Hematopoietic multipotent progenitor cell (in vitro differentiated cells): Measurements from ENCODE around the gene HAGH. TPM values are rescaled to one million over a fixed set of nuclear protein-coding genes. Genes with fewer than 3 reads are reported as not detected.
A peak's percentile ranks its signal among the peaks of the same experiment; 100 is the strongest.

Source experiments
- DNase-seq, 3 donors: peaks; one replicate each; pipeline ENCODE4 v3.0.0-alpha.2; 2011 to 2015; ENCODE audit warnings: low read depth in 2 of 3, low spot score in 2 of 3
- total RNA-seq: library from RNA; depleted of rRNA; stranded (reverse); fragments of >200 nt; gene quantifications from one replicate; pipeline ENCODE4 v1.2.3, GENCODE V29; 2012

The HAGH gene
- total RNA-seq, 1 donor: 46.6 TPM

GRCh38 chr16:1765826-1766225, 60.8 kb downstream of the HAGH start:
- no peak for DNase-seq

GRCh38 chr16:1764971-1765370, 61.7 kb downstream of the HAGH start:
- no peak for DNase-seq

- DNase-seq: peak in 1 of 3 donors; percentile 12
Observed at GRCh38 chr16:1763521-1764511, 62.8 kb downstream of the HAGH start.

- no peak for DNase-seq
Observed at GRCh38 chr16:1762879-1763520, 63.6 kb downstream of the HAGH start.

- no peak for DNase-seq
Observed at GRCh38 chr16:1762196-1762878, 64.3 kb downstream of the HAGH start.

GRCh38 chr16:1761751-1762150, 64.9 kb downstream of the HAGH start:
- no peak for DNase-seq

- DNase-seq: no peak
Observed at GRCh38 chr16:1760911-1761310, 65.7 kb downstream of the HAGH start.

- no peak for DNase-seq
Observed at GRCh38 chr16:1759511-1759910, 67.1 kb downstream of the HAGH start.

- DNase-seq: no peak
Observed at GRCh38 chr16:1758923-1759322, 67.7 kb downstream of the HAGH start.

GRCh38 chr16:1757714-1758461, 68.7 kb downstream of the HAGH start:
- DNase-seq: no peak

Other genes with a start within 250 kb of the HAGH start
- 46.0 TPM for gene IFT140, start 214.8 kb downstream of the HAGH start, total RNA-seq
- 29.1 TPM for gene CRAMP1, start 214.5 kb downstream of the HAGH start, total RNA-seq
- 21.0 TPM for gene JPT2, start 148.5 kb downstream of the HAGH start, total RNA-seq
- 179 TPM for gene MAPK8IP3, start 120.6 kb downstream of the HAGH start, total RNA-seq
- 46.3 TPM for gene NME3, start 55.3 kb downstream of the HAGH start, total RNA-seq
- 17.2 TPM for gene EME2, start 54.0 kb downstream of the HAGH start, total RNA-seq
- gene MRPS34, start 53.7 kb downstream of the HAGH start, total RNA-seq: 80.8 TPM
- gene SPSB3, start 44.3 kb downstream of the HAGH start, total RNA-seq: 102 TPM
- 75.9 TPM for gene NUBP2, start 43.9 kb downstream of the HAGH start, total RNA-seq
- 0.81 TPM for gene IGFALS, start 33.1 kb downstream of the HAGH start, total RNA-seq
- gene FAHD1, start 381 bp upstream of the HAGH start, total RNA-seq: 46.6 TPM
- 0.54 TPM for gene MEIOB, start 45.3 kb upstream of the HAGH start, total RNA-seq
- gene HS3ST6, start 91.6 kb upstream of the HAGH start, total RNA-seq: not detected
- 40.1 TPM for gene MSRB1, start 116.4 kb upstream of the HAGH start, total RNA-seq
- gene RPL3L, start 127.9 kb upstream of the HAGH start, total RNA-seq: not detected
- 138 TPM for gene NDUFB10, start 132.7 kb upstream of the HAGH start, total RNA-seq
- gene RPS2, start 138.0 kb upstream of the HAGH start, total RNA-seq: 14,735 TPM
- gene RNF151, start 140.0 kb upstream of the HAGH start, total RNA-seq: 0.54 TPM
- 62.7 TPM for gene TBL3, start 145.2 kb upstream of the HAGH start, total RNA-seq
- gene NOXO1, start 154.6 kb upstream of the HAGH start, total RNA-seq: not detected
- gene GFER, start 157.4 kb upstream of the HAGH start, total RNA-seq: 14.5 TPM
- gene SYNGR3, start 163.1 kb upstream of the HAGH start, total RNA-seq: 4.3 TPM
- 34.7 TPM for gene ZNF598, start 183.0 kb upstream of the HAGH start, total RNA-seq
- gene NPW, start 193.0 kb upstream of the HAGH start, total RNA-seq: 3.8 TPM
- gene NHERF2, start 200.1 kb upstream of the HAGH start, total RNA-seq: 8.6 TPM
- gene NTHL1, start 221.0 kb upstream of the HAGH start, total RNA-seq: 73.2 TPM
- gene TSC2, start 221.2 kb upstream of the HAGH start, total RNA-seq: 71.1 TPM